WI38 (cell line): ENCODE data around the gene GIMAP7.
"Not testable (repeated sequence)": the region's sequence is repeated elsewhere in the genome, so short reads cannot be mapped to it uniquely, and the experiment has no call there.

Experiments used
- H3K4me3 ChIP-seq: 2 replicates; pipeline ENCODE4 v1.5.1; 2011; ENCODE audit warnings: low read depth, mild to moderate bottlenecking, control low read depth, low read length
- CTCF ChIP-seq: IDR thresholded peaks from 2 replicates; pipeline ENCODE4 v1.5.1; 2012; ENCODE audit warnings: low read depth, mild to moderate bottlenecking, control low read depth, low read length

The GIMAP7 gene

GRCh38 chr7:150476285-150476684 lies 38.4 kb upstream of the GIMAP7 start:
- TF ChIP-seq CTCF: no peak
- no peak overlapping the region for H3K4me3 ChIP-seq

- TF ChIP-seq CTCF: no peak
- no peak overlapping the region for H3K4me3 ChIP-seq
Measured at GRCh38 chr7:150476819-150477631, 37.6 kb upstream of the GIMAP7 start.

- no peak overlapping the region for H3K4me3 ChIP-seq
- TF ChIP-seq CTCF: no peak
Measured at GRCh38 chr7:150479023-150479716, 35.5 kb upstream of the GIMAP7 start.

- TF ChIP-seq CTCF: no peak
- no peak overlapping the region for H3K4me3 ChIP-seq
Measured at GRCh38 chr7:150481186-150481920, 33.3 kb upstream of the GIMAP7 start.

- TF ChIP-seq CTCF: no peak
- no peak overlapping the region for H3K4me3 ChIP-seq
Measured at GRCh38 chr7:150481922-150482321, 32.8 kb upstream of the GIMAP7 start.

GRCh38 chr7:150483514-150483913 lies 31.2 kb upstream of the GIMAP7 start:
- H3K4me3 ChIP-seq: not testable (repeated sequence)

GRCh38 chr7:150484071-150484470 lies 30.6 kb upstream of the GIMAP7 start:
- H3K4me3 ChIP-seq: not testable (repeated sequence)

- no peak overlapping the region for H3K4me3 ChIP-seq
- TF ChIP-seq CTCF: no peak
Measured at GRCh38 chr7:150487625-150488024, 27.0 kb upstream of the GIMAP7 start.
